AG10803 (cell line): Measurements from ENCODE around the gene EDDM13.
"Not testable (repeated sequence)": the region's sequence is repeated elsewhere in the genome, so short reads cannot be mapped to it uniquely, and the experiment has no call there.

Source experiments
- DNase-seq: peaks from one replicate; pipeline ENCODE4 v3.0.0; 2010; ENCODE audit warnings: low read depth
- H3K4me3 ChIP-seq: 2 replicates; pipeline ENCODE4 v1.5.1; 2011; ENCODE audit warnings: mild to moderate bottlenecking, low read length, control low read depth
- TF ChIP-seq, protein P1 (sequence below): conservative IDR thresholded peaks from 2 replicates; pipeline ENCODE4 v1.5.1; 2011; ENCODE audit warnings: mild to moderate bottlenecking, low read length, control low read depth, inconsistent platforms

Gene EDDM13

DNA sequence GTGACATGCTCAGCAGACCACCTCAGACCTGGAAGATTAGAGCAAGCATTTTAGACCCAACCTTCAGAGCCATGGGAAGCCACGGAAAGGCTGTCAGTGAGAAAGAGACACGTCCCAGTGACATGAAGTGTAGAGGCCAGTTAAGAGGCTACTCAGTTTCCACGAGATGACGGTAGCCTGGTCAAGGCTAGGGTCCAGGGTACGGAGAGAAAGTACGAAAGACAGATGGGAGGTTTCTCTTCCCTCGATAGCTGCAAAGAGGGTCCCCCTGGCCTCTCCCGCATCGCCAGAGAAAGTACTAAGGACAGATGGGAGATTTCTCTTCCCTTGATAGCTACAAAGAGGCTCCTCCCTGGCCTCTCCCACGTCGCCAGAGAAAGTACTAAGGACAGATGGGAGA, 33.5 kb downstream of the EDDM13 start:
- no peak for DNase-seq
- TF ChIP-seq, protein P1, sequence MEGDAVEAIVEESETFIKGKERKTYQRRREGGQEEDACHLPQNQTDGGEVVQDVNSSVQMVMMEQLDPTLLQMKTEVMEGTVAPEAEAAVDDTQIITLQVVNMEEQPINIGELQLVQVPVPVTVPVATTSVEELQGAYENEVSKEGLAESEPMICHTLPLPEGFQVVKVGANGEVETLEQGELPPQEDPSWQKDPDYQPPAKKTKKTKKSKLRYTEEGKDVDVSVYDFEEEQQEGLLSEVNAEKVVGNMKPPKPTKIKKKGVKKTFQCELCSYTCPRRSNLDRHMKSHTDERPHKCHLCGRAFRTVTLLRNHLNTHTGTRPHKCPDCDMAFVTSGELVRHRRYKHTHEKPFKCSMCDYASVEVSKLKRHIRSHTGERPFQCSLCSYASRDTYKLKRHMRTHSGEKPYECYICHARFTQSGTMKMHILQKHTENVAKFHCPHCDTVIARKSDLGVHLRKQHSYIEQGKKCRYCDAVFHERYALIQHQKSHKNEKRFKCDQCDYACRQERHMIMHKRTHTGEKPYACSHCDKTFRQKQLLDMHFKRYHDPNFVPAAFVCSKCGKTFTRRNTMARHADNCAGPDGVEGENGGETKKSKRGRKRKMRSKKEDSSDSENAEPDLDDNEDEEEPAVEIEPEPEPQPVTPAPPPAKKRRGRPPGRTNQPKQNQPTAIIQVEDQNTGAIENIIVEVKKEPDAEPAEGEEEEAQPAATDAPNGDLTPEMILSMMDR, result no peak
- H3K4me3 ChIP-seq, result no peak overlapping the region

DNA sequence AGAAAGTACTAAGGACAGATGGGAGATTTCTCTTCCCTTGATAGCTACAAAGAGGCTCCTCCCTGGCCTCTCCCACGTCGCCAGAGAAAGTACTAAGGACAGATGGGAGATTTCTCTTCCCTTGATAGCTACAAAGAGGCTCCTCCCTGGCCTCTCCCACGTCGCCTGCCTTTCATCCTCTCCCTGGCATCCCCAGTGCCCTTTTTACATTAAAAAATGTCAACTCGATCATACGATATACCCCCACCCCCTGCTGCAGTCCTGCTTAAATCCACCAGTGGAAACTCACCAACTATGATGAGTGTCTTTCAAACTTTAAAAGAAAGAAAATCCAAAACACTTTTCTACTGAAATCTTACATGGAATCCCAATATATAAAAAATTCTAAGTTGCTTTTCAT, 34.5 kb downstream of the EDDM13 start:
- not testable (repeated sequence) for H3K4me3 ChIP-seq, DNase-seq

DNA sequence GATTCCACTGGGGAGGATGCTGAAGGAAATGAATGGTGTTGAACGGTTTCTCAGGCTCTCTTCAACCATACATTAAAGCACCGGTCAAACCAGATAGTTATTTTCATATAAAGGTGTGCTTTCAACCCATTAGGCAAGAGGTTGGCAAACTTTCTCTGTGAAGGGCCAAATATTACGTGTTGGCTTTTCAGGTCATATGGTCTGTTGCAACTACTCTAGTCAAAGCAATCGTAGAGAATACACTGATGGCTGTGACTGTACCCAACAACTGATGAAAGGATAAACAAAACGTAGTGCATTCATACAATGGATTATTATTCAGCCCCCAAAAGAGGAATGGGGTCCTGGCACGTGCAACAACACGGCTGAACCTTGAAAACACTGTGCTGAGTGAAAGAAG, 36.2 kb downstream of the EDDM13 start:
- no peak overlapping the region for H3K4me3 ChIP-seq
- DNase-seq, result no peak
- TF ChIP-seq, protein P1, result no peak

DNA sequence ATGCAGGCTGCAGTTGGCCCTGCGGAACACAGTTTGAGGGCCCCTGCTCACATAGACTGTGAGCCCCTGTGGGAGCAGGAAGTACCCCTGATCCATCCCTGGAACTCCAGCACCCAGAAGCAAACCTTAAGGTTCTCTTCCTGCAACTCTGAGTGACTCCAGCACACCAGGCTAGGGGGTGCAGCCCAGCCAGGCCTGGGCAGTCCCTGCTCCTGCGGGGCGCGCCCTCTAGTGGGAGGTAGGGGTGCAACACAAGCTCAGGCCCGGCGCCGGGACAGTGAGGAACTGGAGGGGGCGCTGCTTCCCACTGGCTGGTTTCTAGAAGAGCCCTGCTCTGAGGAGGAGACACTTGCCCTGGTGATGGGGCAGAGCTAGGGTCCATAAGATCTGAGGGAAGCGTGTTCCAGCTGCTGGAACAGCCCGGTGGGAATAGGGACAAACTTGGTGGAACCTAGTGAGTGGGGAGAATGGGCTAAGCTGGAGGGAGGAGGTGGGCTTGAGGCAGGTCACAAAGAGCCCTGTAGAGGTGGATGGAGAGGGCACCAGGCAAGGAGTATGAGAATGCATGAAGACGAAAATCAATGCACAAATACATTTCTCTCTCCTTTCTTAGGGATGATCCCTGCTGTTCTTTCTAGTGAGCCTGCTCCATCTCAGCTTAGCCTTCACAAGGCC, 37.1 kb downstream of the EDDM13 start:
- peak; percentile 26 for DNase-seq
- no peak overlapping the region for H3K4me3 ChIP-seq
- TF ChIP-seq, protein P1, result peak; percentile 63

DNA sequence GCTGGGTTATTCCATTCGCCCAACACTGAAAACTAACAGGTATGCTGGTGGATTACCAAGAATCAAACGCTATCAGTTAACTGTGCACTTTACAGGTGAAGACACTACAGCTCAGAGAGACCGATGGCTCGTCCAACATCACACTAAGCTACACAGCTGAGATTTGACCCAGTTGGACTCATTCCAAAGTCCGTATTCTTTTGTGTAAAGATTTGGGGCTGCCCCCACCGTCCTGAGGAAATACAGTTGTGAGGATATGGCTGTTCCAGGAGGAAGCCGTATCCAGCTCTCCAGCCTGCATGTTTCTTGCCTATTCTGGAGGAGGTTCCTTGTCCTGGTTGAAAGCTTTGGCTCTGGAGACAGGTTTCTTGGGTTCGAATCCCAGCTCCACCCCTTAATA, 37.9 kb downstream of the EDDM13 start:
- no peak for DNase-seq
- TF ChIP-seq, protein P1, result no peak

DNA sequence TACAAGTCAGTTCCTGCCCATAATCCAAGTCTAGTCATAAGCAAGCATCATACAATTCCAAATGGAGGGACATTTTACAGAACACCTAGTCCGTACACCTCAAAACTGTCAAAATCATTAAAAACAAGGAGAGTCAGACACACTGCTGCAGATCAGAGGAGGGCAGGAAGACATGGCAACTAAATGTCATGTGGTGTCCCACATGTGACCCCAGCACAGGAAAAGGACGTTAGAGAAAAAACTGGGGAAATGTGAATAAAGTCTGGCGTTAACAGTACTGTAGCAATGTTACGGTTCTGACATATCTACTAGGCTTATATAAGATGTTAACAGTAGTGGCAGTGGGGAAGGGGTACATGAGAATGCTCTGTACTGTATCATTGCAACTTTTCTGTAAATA, 39.8 kb downstream of the EDDM13 start:
- TF ChIP-seq, protein P1, result no peak
- H3K4me3 ChIP-seq, result no peak overlapping the region
- no peak for DNase-seq

More for the DNA sequence above, 37.9 kb downstream of the EDDM13 start:
- no peak overlapping the region for H3K4me3 ChIP-seq

DNA sequence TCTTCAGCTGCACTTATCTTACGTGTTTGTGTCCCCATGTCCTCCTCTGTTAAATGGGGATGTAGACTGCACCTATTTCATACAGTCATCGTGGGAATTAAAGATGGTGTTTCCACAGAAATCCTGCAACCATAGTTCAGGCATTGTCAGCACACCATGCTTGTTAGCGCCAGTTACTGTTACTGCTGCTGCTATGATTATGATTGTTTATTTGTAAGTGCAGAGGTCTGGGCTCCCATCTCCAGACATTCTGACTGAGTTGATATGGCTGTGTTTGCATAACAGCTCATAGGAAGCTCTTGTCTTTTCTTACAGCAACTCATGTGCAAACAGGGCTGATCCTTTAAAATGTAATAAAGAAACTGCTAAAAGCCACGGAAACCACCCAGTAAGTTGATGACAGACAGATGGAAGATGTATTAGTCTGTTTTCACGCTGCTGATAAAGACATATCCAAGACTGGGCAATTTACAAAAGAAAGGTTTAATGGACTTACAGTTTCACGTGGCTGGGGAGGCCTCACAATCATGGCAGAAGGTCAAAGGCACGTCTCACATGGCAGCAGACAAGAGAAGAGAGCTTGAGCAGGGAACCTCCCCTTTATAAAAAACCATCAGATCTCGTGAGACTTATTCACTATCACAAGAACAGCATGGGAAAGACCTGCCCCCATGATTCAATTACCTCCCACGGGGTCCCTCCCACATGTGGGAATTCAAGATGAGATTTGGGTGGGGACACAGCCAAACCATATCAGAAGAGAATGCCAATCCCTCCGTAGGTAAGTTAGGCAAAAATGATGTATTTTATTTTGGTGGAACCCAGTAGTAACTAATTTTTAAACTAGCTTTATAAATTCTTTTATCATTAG, 40.5 kb downstream of the EDDM13 start:
- H3K4me3 ChIP-seq, result no peak overlapping the region
- DNase-seq, result no peak
- TF ChIP-seq, protein P1, result no peak
